ENCODE measurements around the gene TMEM164.

DNA sequence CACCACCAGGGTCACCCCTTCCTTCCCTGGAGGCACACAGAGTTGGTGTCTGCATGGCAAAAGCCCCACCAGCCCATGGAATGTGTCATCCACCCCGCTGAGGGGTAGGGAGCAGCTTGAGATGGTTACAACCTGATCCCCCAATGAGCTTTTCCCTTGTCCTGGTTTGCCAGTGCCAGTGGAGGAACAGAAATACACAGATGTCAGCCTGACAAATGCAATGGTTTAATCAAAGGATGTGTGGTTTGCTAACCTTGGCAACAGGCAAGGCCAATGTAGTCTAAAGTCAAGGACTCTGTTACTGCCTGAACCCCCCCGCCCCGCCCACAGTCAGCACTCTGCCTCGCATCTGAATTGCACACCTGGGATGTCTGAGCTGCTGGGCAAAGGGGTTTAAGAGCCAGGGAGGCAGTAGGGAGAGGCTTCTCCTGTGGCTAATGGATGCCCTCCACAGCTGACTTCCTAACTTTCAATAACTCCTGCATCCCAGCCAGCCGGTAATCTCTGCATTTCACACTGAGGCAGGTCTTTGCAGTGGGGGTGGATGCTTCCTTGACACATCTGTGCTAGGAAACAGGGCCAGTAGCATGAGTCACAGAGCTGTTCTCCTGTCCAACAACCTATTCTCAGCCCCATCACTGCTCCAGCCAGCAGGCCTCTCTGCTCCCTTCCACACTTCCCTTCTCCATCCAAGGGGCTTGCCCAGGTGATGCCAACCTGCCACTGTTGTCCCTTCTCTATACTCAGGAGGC lies 177.4 kb downstream of the TMEM164 start:
- no peak for TF ChIP-seq POLR2A (IDR thresholded peaks at IDR 0.05; ENCODE audit: low read depth, low read length)
- TF ChIP-seq TAF1 (IDR thresholded peaks at IDR 0.05; ENCODE audit: borderline replicate concordance, low read depth, low read length): no peak

All from GM12892 (cell line).